ENCODE results near the gene ENG. TPM values are rescaled to one million over a fixed set of nuclear protein-coding genes. Genes with fewer than 3 reads are reported as not detected.
A peak's percentile ranks its signal among the peaks of the same experiment; 100 is the strongest.
"Not testable (repeated sequence)": the region's sequence is repeated elsewhere in the genome, so short reads cannot be mapped to it uniquely, and the experiment has no call there.

The ENG gene
- total and polyA plus RNA-seq, 2 of the 8 experiments (the other 6 are each of a cell fraction or from before 2014, with no cell fraction given) = 1.8 to 4.4 TPM

DNA sequence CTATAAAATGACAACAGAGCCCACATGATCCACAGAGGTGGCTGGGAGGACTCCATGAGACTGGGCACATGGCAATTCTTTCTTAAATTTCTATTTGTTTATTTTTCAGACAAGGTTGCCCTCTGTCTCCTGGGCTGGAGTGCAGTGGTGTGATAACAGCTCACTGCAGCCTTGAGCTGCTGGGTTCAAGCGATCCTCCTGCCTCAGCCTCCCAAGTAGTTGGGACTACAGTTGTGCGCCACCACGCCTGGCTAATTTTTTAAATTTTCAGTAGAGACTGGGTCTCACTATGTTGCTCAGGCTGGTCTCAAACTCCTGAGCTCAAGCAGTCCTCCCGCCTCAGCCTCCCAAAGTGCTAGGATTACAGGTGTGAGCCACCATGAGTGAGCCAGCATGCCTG, 8.8 kb downstream of the ENG start:
- FAIRE-seq; H3K9ac ChIP-seq (replicated peaks in 1 of 4; ENCODE audit: extremely low read depth in 1 of 4, low read depth in 3 of 4, low read length in 3 of 4); H3K27me3 ChIP-seq (replicated peaks in 1 of 4; ENCODE audit: control insufficient read depth in 3 of 4, extremely low read depth in 1 of 4, insufficient read depth in 3 of 4, low read length in 3 of 4); H3K27ac ChIP-seq (ENCODE audit: low read depth, low read length); H2AFZ ChIP-seq (ENCODE audit: low read length); H3K79me2 ChIP-seq (ENCODE audit: control insufficient read depth in 1 of 2, insufficient read depth in 2 of 2, low read length in 2 of 2); H3K23ac ChIP-seq (ENCODE audit: insufficient read length); H3K56ac ChIP-seq (replicated peaks; ENCODE audit: insufficient read length, low read depth, low read length); H3K9me3 ChIP-seq (ENCODE audit: insufficient read depth in 2 of 2, low read depth in 1 of 2, low read length in 1 of 2); H2BK15ac ChIP-seq (ENCODE audit: low read length); H3K4ac ChIP-seq (replicated peaks; ENCODE audit: insufficient read length, low read depth, low read length); H2BK12ac ChIP-seq (ENCODE audit: low read depth, low read length); H2BK120ac ChIP-seq (replicated peaks; ENCODE audit: low read depth, low read length); H2AK5ac ChIP-seq (ENCODE audit: low read depth, low read length); H3K79me1 ChIP-seq (ENCODE audit: low read depth, low read length); H4K8ac ChIP-seq (ENCODE audit: extremely low read depth, insufficient read depth, low read length); H3K4me2 ChIP-seq (ENCODE audit: insufficient read depth in 1 of 2, low read depth in 2 of 2, low read length in 2 of 2); H4K91ac ChIP-seq (replicated peaks; ENCODE audit: insufficient read length, low read length); H4K20me1 ChIP-seq (replicated peaks in 1 of 2; ENCODE audit: control insufficient read depth in 1 of 2, insufficient read depth in 2 of 2, low read length in 2 of 2); H4K5ac ChIP-seq (ENCODE audit: insufficient read length, low read depth, low read length); H3K36me3 ChIP-seq (ENCODE audit: control insufficient read depth in 2 of 4, insufficient read depth in 4 of 4, low read length in 3 of 4); H2BK20ac ChIP-seq (ENCODE audit: low read length); DNase-seq (ENCODE audit: low read depth in 1 of 2, low spot score in 2 of 2); H3K4me3 ChIP-seq (ENCODE audit: extremely low read depth in 1 of 4, insufficient read depth in 2 of 4, low read depth in 3 of 4, low read length in 4 of 4); H3K4me1 ChIP-seq (replicated peaks in 1 of 4; ENCODE audit: control insufficient read depth in 3 of 4, insufficient read depth in 4 of 4, low read length in 3 of 4); H3K23me2 ChIP-seq (ENCODE audit: low read depth, low read length); H3K14ac ChIP-seq (ENCODE audit: insufficient read length): not testable (repeated sequence)
- Histone ChIP-seq H3K18ac (ENCODE audit: extremely low read depth, low read length) (peak overlapping the region; percentile 1; the same call in 1 of the 2 replicates), H2BK5ac (ENCODE audit: low read depth, low read length) (peak overlapping the region; percentile 80; the same call in 1 of the 2 replicates)
- POLR2A ChIA-PET (ENCODE audit: partially characterized antibody) = interaction anchor here (0.7 to 1.8 kb wide), 8 partner anchors 9 to 49 kb away, joined by 3 to 9 read pairs (median 4); partner anchors contain the start of genes ENG and FPGS
- CTCF ChIA-PET (ENCODE audit: partially characterized antibody) = interaction anchor here (0.6 to 4.5 kb wide), 11 partner anchors 8 to 341 kb away, joined by 3 to 41 read pairs (median 4); no protein-coding TSS in a partner anchor
- WGBS, 2 experiments (ENCODE audit: extremely low coverage in 1 of 2, insufficient coverage in 1 of 2, insufficient read length in 1 of 2, insufficient replicate concordance in 2 of 2, low coverage in 1 of 2, low lambda C conversion rate in 2 of 2, missing lambda C conversion rate in 1 of 2) = 85% methylated on average over 4 of the region's 4 CpGs; no CpG with 5 or more reads in 1 of the 2 experiments
